ENCODE measurements around the gene ZSCAN22. TPM values are rescaled to one million over a fixed set of nuclear protein-coding genes. Genes with fewer than 3 reads are reported as not detected.

ZSCAN22 gene
- total and polyA plus RNA-seq, 2 donors (not counting 3 experiments of a cell fraction or from before 2014, with no cell fraction given) = 3.6 to 3.7 TPM

DNA sequence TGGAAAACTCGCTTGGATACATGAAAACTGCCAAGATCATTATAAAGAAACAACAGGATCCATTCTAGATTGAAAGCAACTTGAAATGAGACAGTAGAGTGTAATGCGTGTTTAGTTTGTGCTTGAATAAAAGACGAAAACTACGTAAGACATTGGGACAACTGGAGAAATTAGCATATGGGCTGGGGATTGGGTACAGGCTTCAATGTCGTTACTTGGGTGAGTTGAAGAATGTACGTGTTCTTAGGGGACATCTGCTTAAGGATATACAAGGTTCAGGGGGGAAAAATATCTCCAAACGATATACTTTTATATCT, 22.1 kb upstream of the ZSCAN22 start:
- Histone ChIP-seq H4K20me1 (replicated peaks; ENCODE audit: control insufficient read depth, extremely low read depth, insufficient read depth, low read length) (no peaks in the 10 kb centered on the region), H3K9me1 (replicated peaks; ENCODE audit: control insufficient read depth, extremely low read depth, insufficient read depth, low read length) (no peaks in the 10 kb centered on the region), H3K36me3 (ENCODE audit: control insufficient read depth in 2 of 2, extremely low read depth in 1 of 2, insufficient read depth in 2 of 2, low read length in 2 of 2) (peaks cover 0 to 9% of the 10 kb centered on the region in 2 experiments), H3K4me2 (ENCODE audit: insufficient read depth, low read length) (peak overlapping the region; percentile 90), H3K27me3 (ENCODE audit: control insufficient read depth in 2 of 2, insufficient read depth in 2 of 2, low read length in 2 of 2) (no peaks in the 10 kb centered on the region), H3K4me1 (ENCODE audit: control insufficient read depth, extremely low read depth, insufficient read depth, low read length) (peaks cover 9% of the 10 kb centered on the region), H3K79me2 (ENCODE audit: control insufficient read depth, insufficient read depth, low read length) (peaks cover 7% of the 10 kb centered on the region), H2AFZ (ENCODE audit: low read depth, low read length) (peak overlapping the region; percentile 79), H3K9ac (replicated peaks; ENCODE audit: extremely low read depth, insufficient read depth, low read length) (peak overlapping the region; percentile 66), H3K4me3 (replicated peaks in 1 of 3; ENCODE audit: insufficient read depth in 1 of 3, low read depth in 1 of 3, low read length in 3 of 3) (peak overlapping the region; percentile 40 to 68 (median 49)), H3K27ac (ENCODE audit: insufficient read depth, low read depth, low read length) (peak overlapping the region; percentile 95), H3K9me3 (replicated peaks; ENCODE audit: control insufficient read depth, insufficient read depth, low read length) (no peaks in the 10 kb centered on the region)
- TF ChIP-seq POLR2A (IDR thresholded peaks at IDR 0.05; ENCODE audit: low read depth, low read length) = no peak
- no peak for TF ChIP-seq FOS (IDR thresholded peaks at IDR 0.05; ENCODE audit: borderline replicate concordance, insufficient read depth, low read length)
- TF ChIP-seq, protein P1, sequence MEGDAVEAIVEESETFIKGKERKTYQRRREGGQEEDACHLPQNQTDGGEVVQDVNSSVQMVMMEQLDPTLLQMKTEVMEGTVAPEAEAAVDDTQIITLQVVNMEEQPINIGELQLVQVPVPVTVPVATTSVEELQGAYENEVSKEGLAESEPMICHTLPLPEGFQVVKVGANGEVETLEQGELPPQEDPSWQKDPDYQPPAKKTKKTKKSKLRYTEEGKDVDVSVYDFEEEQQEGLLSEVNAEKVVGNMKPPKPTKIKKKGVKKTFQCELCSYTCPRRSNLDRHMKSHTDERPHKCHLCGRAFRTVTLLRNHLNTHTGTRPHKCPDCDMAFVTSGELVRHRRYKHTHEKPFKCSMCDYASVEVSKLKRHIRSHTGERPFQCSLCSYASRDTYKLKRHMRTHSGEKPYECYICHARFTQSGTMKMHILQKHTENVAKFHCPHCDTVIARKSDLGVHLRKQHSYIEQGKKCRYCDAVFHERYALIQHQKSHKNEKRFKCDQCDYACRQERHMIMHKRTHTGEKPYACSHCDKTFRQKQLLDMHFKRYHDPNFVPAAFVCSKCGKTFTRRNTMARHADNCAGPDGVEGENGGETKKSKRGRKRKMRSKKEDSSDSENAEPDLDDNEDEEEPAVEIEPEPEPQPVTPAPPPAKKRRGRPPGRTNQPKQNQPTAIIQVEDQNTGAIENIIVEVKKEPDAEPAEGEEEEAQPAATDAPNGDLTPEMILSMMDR (IDR thresholded peaks at IDR 0.05; ENCODE audit: extremely low read depth in 1 of 2, insufficient read depth in 1 of 2, low read depth in 1 of 2, low read length in 2 of 2) = no peak
- no peak for TF ChIP-seq EZH2 (IDR thresholded peaks at IDR 0.05; ENCODE audit: borderline replicate concordance, low read depth, low read length, severe bottlenecking)
- TF ChIP-seq POLR2AphosphoS5 (IDR thresholded peaks at IDR 0.05; ENCODE audit: insufficient read depth, low read depth, low read length) = no peak
- TF ChIP-seq GATA2 (IDR thresholded peaks at IDR 0.05; ENCODE audit: insufficient read depth, insufficient read length, low read depth, low read length) = no peak
- intact Hi-C loops (cut with micrococcal nuclease) = loop anchor here (1.0 to 2.0 kb wide), 5 partner anchors 22 to 76 kb away; partner anchors contain the start of genes ZNF497, ZNF544, ZNF837 and ZSCAN22
- BruUV-seq (replicated peaks) = no TSS peak
- dilution Hi-C loops (cut with MboI; ENCODE audit: extremely low pct_ligation_motif_present, low sequenced_read_pairs) = no loop called here
- DNase-seq (ENCODE audit: low read depth, low spot score) = no peak
- ChIA-PET POLR2A (interaction anchor here (0.7 to 1.0 kb wide), 2 partner anchors 26 to 77 kb away, joined by 3 to 5 read pairs; partner anchors contain the start of genes ZNF544 and ZNF8), CTCF (interaction anchor here (0.6 kb wide), 1 partner anchor 76 kb away, joined by 3 read pairs; no protein-coding TSS in a partner anchor)
- no peak for FAIRE-seq
